OCI-LY7 (cell line): ENCODE measurements around the gene BICD1. TPM values are rescaled to one million over a fixed set of nuclear protein-coding genes. Genes with fewer than 3 reads are reported as not detected.

ENCODE experiments used
- BruUV-seq: library from RNA; stranded (reverse); fragments of 400-500 nt; replicated peaks from 2 replicates; lab custom pipeline; 2021; lab: Mats Ljungman, UMichigan
- CTCF ChIA-PET: fragments of 300-600 bp; sonication (Branson Sonifier 250); formaldehyde crosslinking; loops from one replicate; lab custom pipeline; 2022; ENCODE audit warnings: antibody characterized with exemption; ENCODE audit not compliant: unreplicated experiment; lab: Charles Lee
- POLR2A ChIA-PET: fragments of 300-600 bp; sonication (Branson Sonifier 250); formaldehyde crosslinking; loops from one replicate; lab custom pipeline; 2022; ENCODE audit warnings: antibody characterized with exemption; lab: Charles Lee
- DNase-seq: peaks from one replicate; pipeline ENCODE4 v3.0.0-alpha.2; 2015; ENCODE audit warnings: low spot score
- H2AFZ ChIP-seq: fragments of 200-600 bp; sonication (generic), shearing (Covaris generic); 2 replicates; pipeline ENCODE4 v1.6.1; 2014; ENCODE audit warnings: mild to moderate bottlenecking, antibody characterized with exemption, low read length, moderate library complexity
- H3K27ac ChIP-seq: fragments of 200-600 bp; sonication (generic); 2 replicates; pipeline ENCODE4 v1.5.1; 2014; ENCODE audit warnings: mixed run types, low read depth, mild to moderate bottlenecking, moderate library complexity, low read length, inconsistent platforms; ENCODE audit not compliant: poor library complexity, severe bottlenecking
- H3K36me3 ChIP-seq: fragments of 200-600 bp; sonication (generic); 2 replicates; pipeline ENCODE4 v1.6.1; 2014; ENCODE audit warnings: mild to moderate bottlenecking, antibody characterized with exemption, low read length, moderate library complexity, mixed read lengths; ENCODE audit not compliant: insufficient read depth
- H3K4me1 ChIP-seq: fragments of 200-600 bp; sonication (generic); 2 replicates; pipeline ENCODE4 v1.5.1; 2014; ENCODE audit warnings: mild to moderate bottlenecking, low read length; ENCODE audit not compliant: insufficient read depth, poor library complexity, severe bottlenecking
- H3K4me2 ChIP-seq: fragments of 200-600 bp; sonication (generic); 2 replicates; pipeline ENCODE4 v1.6.1; 2014; ENCODE audit warnings: mild to moderate bottlenecking, low read length
- H3K4me3 ChIP-seq: fragments of 200-600 bp; sonication (generic); 2 replicates; pipeline ENCODE4 v1.5.1; 2014; ENCODE audit warnings: mild to moderate bottlenecking, low read depth, low read length; ENCODE audit not compliant: poor library complexity, severe bottlenecking
- H3K79me2 ChIP-seq: fragments of 200-600 bp; sonication (generic); 2 replicates; pipeline ENCODE4 v1.6.1; 2016; ENCODE audit warnings: low read depth, mild to moderate bottlenecking, low read length, moderate library complexity, mixed read lengths; ENCODE audit not compliant: insufficient read depth
- H3K9me2 ChIP-seq: fragments of 200-600 bp; sonication (generic); 2 replicates; pipeline ENCODE4 v1.6.1; 2016; ENCODE audit warnings: mild to moderate bottlenecking, low read length, mixed read lengths; ENCODE audit not compliant: insufficient read depth
- H3K9me3 ChIP-seq: fragments of 200-600 bp; sonication (generic); 2 replicates; pipeline ENCODE4 v1.6.1; 2014; ENCODE audit warnings: mild to moderate bottlenecking, mixed run types, low read length, mixed read lengths
- H4K20me1 ChIP-seq: fragments of 200-600 bp; sonication (generic); 2 replicates; pipeline ENCODE4 v1.6.1; 2014; ENCODE audit warnings: mild to moderate bottlenecking, antibody characterized with exemption, low read length, moderate library complexity, mixed read lengths; ENCODE audit not compliant: insufficient read depth
- CTCF ChIP-seq: fragments of 200-600 bp; sonication (generic); conservative IDR thresholded peaks from 2 replicates; pipeline ENCODE4 v1.5.1; 2014; ENCODE audit warnings: mild to moderate bottlenecking, antibody characterized with exemption, low read length, moderate library complexity, mixed read lengths
- EZH2phosphoT487 ChIP-seq: fragments of 200-600 bp; sonication (generic); IDR thresholded peaks from 2 replicates; pipeline ENCODE4 v1.6.1; 2018; ENCODE audit warnings: low read depth, borderline replicate concordance, mild to moderate bottlenecking, mixed run types, antibody characterized with exemption, low read length, moderate library complexity, mixed read lengths
- intact Hi-C: fragments of 100-400 bp; cut with micrococcal nuclease; formaldehyde crosslinking; loops from one replicate; pipeline ENCODE4 v1.10.0; 2022; ENCODE audit not compliant: unreplicated experiment
- total RNA-seq, 2 experiments: library from RNA; depleted of rRNA in 1 of 2; stranded (reverse); fragments of >200 nt in 1 of 2; shearing (Covaris generic) in 1 of 2; gene quantifications; 2 replicates each; pipeline ENCODE4 v1.2.3, GENCODE V29; 2014 to 2022

BICD1 gene
- total RNA-seq, 2 experiments from 2014 or later, result 42.9 to 88.2 TPM

GRCh38 chr12:32292151-32292550, 185.5 kb downstream of the BICD1 start:
- H3K79me2 ChIP-seq, result peaks cover 15% of the 10 kb centered on the region; the same call in 1 of the 2 replicates
- no peak overlapping the region for H3K4me2 ChIP-seq
- no peak overlapping the region for H2AFZ ChIP-seq
- H3K36me3 ChIP-seq, result peaks cover 36% of the 10 kb centered on the region
- H3K4me1 ChIP-seq, result peaks cover 13% of the 10 kb centered on the region
- no peaks in the 10 kb centered on the region for H4K20me1 ChIP-seq
- CTCF ChIA-PET, result no interaction called here
- no peak overlapping the region for H3K27ac ChIP-seq
- no peak overlapping the region for H3K4me3 ChIP-seq
- DNase-seq, result no peak
- no peak for TF ChIP-seq CTCF
- no peak for TF ChIP-seq EZH2phosphoT487
- no TSS peak for BruUV-seq
- intact Hi-C loops, result no loop called here
- peaks cover 9% of the 10 kb centered on the region for H3K9me3 ChIP-seq
- H3K9me2 ChIP-seq, result no peaks in the 10 kb centered on the region
- POLR2A ChIA-PET, result interaction anchor here (0.9 kb wide), 3 partner anchors 11 to 158 kb away, joined by 3 read pairs; no protein-coding TSS in a partner anchor

- no peak overlapping the region for H3K4me2 ChIP-seq
- peaks cover 24% of the 10 kb centered on the region for H3K4me1 ChIP-seq
- POLR2A ChIA-PET, result interaction anchor here (0.6 to 1.7 kb wide), 6 partner anchors 9 to 229 kb away, joined by 3 to 5 read pairs (median 4); no protein-coding TSS in a partner anchor
- TF ChIP-seq CTCF (peak; percentile 51), EZH2phosphoT487 (no peak)
- H3K9me3 ChIP-seq, result peaks cover 7% of the 10 kb centered on the region
- no peak overlapping the region for H3K27ac ChIP-seq
- CTCF ChIA-PET, result no interaction called here
- no peak overlapping the region for H3K4me3 ChIP-seq
- no peak overlapping the region for H2AFZ ChIP-seq
- no peaks in the 10 kb centered on the region for H4K20me1 ChIP-seq
- peaks cover 30% of the 10 kb centered on the region for H3K36me3 ChIP-seq
- peaks cover 15% of the 10 kb centered on the region; the same call in 1 of the 2 replicates for H3K79me2 ChIP-seq
- BruUV-seq, result no TSS peak
- intact Hi-C loops, result no loop called here
- no peak for DNase-seq
- H3K9me2 ChIP-seq, result no peaks in the 10 kb centered on the region
Measured at GRCh38 chr12:32293808-32294419, 187.3 kb downstream of the BICD1 start.

- no TSS peak for BruUV-seq
- Histone ChIP-seq H3K27ac (no peak overlapping the region), H3K9me3 (no peaks in the 10 kb centered on the region), H3K36me3 (peaks cover 24% of the 10 kb centered on the region; the same call in 1 of the 2 replicates), H4K20me1 (no peaks in the 10 kb centered on the region), H3K4me2 (no peak overlapping the region), H3K9me2 (no peaks in the 10 kb centered on the region), H3K79me2 (peaks cover 19% of the 10 kb centered on the region; the same call in 1 of the 2 replicates), H3K4me1 (peaks cover 49% of the 10 kb centered on the region), H3K4me3 (no peak overlapping the region), H2AFZ (no peak overlapping the region)
- ChIA-PET POLR2A (interaction anchor here (0.7 to 1.6 kb wide), 3 partner anchors 10 to 307 kb away, joined by 3 to 5 read pairs (median 4); no protein-coding TSS in a partner anchor), CTCF (no interaction called here)
- DNase-seq, result no peak
- no peak for TF ChIP-seq EZH2phosphoT487
- no peak for TF ChIP-seq CTCF
- intact Hi-C loops, result no loop called here
Measured at GRCh38 chr12:32296567-32296966, 189.9 kb downstream of the BICD1 start.
